HFFc6 (cell line): ENCODE data around the gene DNAJA2. TPM values are rescaled to one million over a fixed set of nuclear protein-coding genes. Genes with fewer than 3 reads are reported as not detected.

Experiments
- DNase-seq: peaks from one replicate; pipeline ENCODE4 v3.0.0-alpha.2; 2018
- H3K27ac Mint-ChIP-seq: 2 replicates; pipeline ENCODE4 v1.8.0; 2020; ENCODE audit warnings: mild to moderate bottlenecking, mixed read lengths
- H3K27me3 Mint-ChIP-seq: 2 replicates; pipeline ENCODE4 v1.8.0; 2021; ENCODE audit warnings: mild to moderate bottlenecking, moderate library complexity, mixed read lengths; ENCODE audit not compliant: insufficient read depth
- H3K36me3 Mint-ChIP-seq: 2 replicates; pipeline ENCODE4 v1.8.0; 2021; ENCODE audit warnings: low read depth, mixed read lengths
- H3K4me1 Mint-ChIP-seq: 2 replicates; pipeline ENCODE4 v1.8.0; 2020; ENCODE audit warnings: low read depth, mixed read lengths
- H3K4me3 Mint-ChIP-seq: 2 replicates; pipeline ENCODE4 v1.8.0; 2020; ENCODE audit warnings: mild to moderate bottlenecking, moderate library complexity, mixed read lengths
- H3K9me3 Mint-ChIP-seq: 2 replicates; pipeline ENCODE4 v1.8.0; 2020; ENCODE audit warnings: mild to moderate bottlenecking, mixed read lengths
- total RNA-seq, 6 experiments: library from RNA; stranded (reverse); fragmentation: NEBNext Ultra II Directional; extraction: Animal tissue kit (Norgen Biotek cat#: 25700); gene quantifications; 2 replicates in 1 of 6; 3 replicates in 5 of 6; pipeline ENCODE4 v1.2.3, GENCODE V29; 2021
- TF ChIP-seq, protein P1 (sequence below): fragments of 200-600 bp; sonication (generic); IDR thresholded peaks from 2 replicates; pipeline ENCODE4 v1.5.0; 2021; ENCODE audit warnings: antibody characterized with exemption, mild to moderate bottlenecking

Gene DNAJA2
- total RNA-seq, 6 experiments from 2014 or later: 64.2 to 80.3 (median 72.5) TPM

DNA sequence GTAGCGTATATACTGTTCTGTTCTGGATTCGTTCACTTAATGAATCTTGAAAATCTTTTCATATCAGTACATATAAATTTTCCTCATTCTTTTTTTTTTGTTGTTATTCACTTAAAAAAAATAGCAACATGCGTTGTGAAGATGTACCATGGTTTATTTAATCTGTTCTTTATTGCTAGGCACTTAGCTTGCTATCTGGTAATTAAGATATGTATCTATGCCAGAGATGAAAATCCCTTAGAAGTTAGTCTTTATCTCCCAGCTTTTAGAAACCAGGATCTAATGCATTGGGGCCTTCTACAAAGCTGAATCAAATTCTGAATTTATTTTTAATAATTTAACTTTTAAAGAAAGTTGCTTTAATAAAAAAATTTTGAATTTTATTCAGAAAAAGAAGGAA, 13.0 kb upstream of the DNAJA2 start:
- no peaks in the 10 kb centered on the region for H3K36me3 Mint-ChIP-seq

DNA sequence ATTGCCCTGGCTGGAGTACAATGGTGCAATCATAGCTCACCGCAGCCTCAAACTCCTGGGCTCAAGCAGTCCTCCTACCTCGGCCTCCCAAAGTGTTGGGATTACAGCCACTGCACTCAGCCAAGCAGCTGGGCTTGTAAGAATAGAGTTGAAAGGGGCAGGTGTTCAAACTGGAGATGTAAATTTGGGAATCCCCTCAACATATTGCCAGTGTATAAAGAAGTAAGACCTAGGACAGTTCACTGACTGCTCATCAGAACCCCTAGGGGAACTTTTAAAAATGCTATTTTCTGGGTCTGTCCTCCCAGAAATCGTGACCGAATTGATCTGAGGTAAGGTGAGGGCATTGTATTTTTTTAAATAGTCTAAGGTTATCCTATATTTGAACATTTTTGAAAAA, 8.9 kb upstream of the DNAJA2 start:
- Mint-ChIP-seq H3K9me3 (no peaks in the 10 kb centered on the region), H3K36me3 (no peaks in the 10 kb centered on the region), H3K4me1 (no peaks in the 10 kb centered on the region), H3K27ac (no peak overlapping the region), H3K4me3 (no peak overlapping the region), H3K27me3 (peaks cover 8% of the 10 kb centered on the region)
- no peak for DNase-seq
- TF ChIP-seq, protein P1, sequence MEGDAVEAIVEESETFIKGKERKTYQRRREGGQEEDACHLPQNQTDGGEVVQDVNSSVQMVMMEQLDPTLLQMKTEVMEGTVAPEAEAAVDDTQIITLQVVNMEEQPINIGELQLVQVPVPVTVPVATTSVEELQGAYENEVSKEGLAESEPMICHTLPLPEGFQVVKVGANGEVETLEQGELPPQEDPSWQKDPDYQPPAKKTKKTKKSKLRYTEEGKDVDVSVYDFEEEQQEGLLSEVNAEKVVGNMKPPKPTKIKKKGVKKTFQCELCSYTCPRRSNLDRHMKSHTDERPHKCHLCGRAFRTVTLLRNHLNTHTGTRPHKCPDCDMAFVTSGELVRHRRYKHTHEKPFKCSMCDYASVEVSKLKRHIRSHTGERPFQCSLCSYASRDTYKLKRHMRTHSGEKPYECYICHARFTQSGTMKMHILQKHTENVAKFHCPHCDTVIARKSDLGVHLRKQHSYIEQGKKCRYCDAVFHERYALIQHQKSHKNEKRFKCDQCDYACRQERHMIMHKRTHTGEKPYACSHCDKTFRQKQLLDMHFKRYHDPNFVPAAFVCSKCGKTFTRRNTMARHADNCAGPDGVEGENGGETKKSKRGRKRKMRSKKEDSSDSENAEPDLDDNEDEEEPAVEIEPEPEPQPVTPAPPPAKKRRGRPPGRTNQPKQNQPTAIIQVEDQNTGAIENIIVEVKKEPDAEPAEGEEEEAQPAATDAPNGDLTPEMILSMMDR: no peak

More for the DNA sequence above, 13.0 kb upstream of the DNAJA2 start:
- peaks cover 15% of the 10 kb centered on the region for H3K27me3 Mint-ChIP-seq
- no peaks in the 10 kb centered on the region for H3K9me3 Mint-ChIP-seq
- TF ChIP-seq, protein P1: no peak
- no peak overlapping the region for H3K4me3 Mint-ChIP-seq
- H3K4me1 Mint-ChIP-seq: no peaks in the 10 kb centered on the region
- DNase-seq: no peak
- H3K27ac Mint-ChIP-seq: no peak overlapping the region

DNA sequence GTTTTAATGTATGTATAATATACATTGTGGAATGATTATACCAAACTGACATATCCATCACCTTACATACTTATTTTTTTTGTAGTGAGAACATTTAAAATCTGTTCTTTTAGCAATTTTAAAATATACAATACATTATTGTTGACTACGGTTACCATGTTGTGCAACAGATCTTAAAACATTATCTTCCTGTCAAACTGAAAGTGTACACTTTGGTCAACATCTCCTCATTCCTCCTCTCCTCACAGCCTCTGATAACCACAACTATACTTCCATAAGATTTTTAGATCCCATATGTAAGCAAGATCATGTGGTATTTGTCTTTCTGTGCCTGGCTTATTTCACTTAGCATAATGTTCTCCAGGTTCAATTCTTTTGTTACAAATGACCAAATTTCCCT, 7.5 kb upstream of the DNAJA2 start:
- no peaks in the 10 kb centered on the region for H3K9me3 Mint-ChIP-seq
- no peak overlapping the region for H3K27ac Mint-ChIP-seq
- no peaks in the 10 kb centered on the region for H3K4me1 Mint-ChIP-seq
- H3K36me3 Mint-ChIP-seq: no peaks in the 10 kb centered on the region
- DNase-seq: no peak
- H3K4me3 Mint-ChIP-seq: no peak overlapping the region
- TF ChIP-seq, protein P1: no peak
- H3K27me3 Mint-ChIP-seq: peaks cover 8% of the 10 kb centered on the region

DNA sequence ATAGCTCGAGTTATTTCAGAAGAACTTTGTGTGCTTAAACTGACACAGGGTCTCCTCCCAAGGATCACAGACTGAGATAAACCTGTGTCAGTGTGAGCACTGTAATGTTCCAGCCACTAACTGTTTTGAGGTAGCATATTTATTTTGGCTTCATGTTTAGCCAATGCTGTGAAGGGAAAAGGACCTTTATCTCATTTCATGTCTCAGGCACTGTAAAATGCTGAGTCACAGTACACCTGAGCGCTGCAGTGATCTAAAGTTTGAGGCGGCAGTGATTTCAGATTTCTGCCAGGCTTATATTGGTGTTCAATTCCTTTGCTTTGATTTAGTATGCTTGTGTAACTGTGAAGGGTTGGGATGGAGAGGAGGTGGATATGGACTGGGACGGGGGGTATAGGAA, 3.1 kb upstream of the DNAJA2 start:
- H3K4me3 Mint-ChIP-seq: no peak overlapping the region
- DNase-seq: no peak
- H3K9me3 Mint-ChIP-seq: no peaks in the 10 kb centered on the region
- TF ChIP-seq, protein P1: no peak
- H3K36me3 Mint-ChIP-seq: peaks cover 10% of the 10 kb centered on the region
- H3K27ac Mint-ChIP-seq: no peak overlapping the region
- H3K4me1 Mint-ChIP-seq: peaks cover 20% of the 10 kb centered on the region
- no peaks in the 10 kb centered on the region; the same call in 1 of the 2 replicates for H3K27me3 Mint-ChIP-seq

DNA sequence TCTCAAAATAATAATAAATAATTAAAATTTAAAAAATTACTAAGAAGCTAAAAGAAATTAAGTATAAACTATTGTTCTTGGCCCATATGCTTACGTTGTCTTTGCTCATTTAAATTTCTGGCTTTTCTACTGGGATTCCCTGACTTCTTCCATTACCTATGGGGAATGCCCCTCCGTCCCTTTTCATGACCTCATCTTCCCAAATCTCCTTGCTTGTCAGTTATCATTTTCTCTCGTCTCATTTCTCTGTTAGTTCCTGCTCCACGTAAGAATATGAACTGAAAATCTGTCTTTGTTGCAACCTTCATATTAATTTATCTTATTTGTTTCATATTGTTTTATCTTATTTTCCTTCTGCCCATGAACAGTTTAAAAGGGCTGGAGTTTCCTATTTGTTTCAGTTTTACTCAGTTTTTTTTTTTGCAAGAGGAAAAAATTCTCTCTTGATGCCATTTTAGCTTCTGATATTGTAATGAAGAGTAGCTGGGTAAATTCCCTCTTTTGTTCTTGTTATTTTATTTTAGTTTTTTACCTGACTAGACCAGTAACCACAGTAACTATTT, 2.5 kb upstream of the DNAJA2 start:
- Mint-ChIP-seq H3K4me3 (no peak overlapping the region; the same call in 1 of the 2 replicates), H3K36me3 (peaks cover 16% of the 10 kb centered on the region), H3K4me1 (peaks cover 26% of the 10 kb centered on the region), H3K9me3 (no peaks in the 10 kb centered on the region), H3K27ac (no peak overlapping the region), H3K27me3 (no peaks in the 10 kb centered on the region)
- DNase-seq: no peak
- TF ChIP-seq, protein P1: no peak

DNA sequence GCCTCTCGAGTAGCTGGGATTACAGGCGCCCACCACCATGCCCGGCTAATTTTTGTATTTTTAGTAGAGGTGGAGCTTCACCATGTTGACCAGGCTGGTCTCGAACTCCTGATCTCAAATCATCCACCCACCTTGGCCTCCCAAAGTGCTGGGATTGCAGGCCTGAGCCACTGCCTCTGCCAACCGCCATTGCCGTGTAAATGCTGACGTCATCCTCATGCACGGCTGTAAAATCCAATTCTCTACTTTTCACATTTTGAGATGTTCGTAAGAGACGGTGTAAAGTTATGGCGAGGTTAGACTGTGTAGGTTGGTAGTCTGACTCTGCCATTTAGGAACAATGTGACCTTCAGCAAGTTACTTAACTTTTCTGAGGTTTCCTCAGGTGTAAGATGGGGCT, 1.7 kb upstream of the DNAJA2 start:
- H3K36me3 Mint-ChIP-seq: peaks cover 18% of the 10 kb centered on the region
- no peak for DNase-seq

More for the DNA sequence above, 1.7 kb upstream of the DNAJA2 start:
- H3K27ac Mint-ChIP-seq: no peak overlapping the region
- TF ChIP-seq, protein P1: no peak
- no peaks in the 10 kb centered on the region for H3K27me3 Mint-ChIP-seq
- H3K4me1 Mint-ChIP-seq: peaks cover 29% of the 10 kb centered on the region
- no peak overlapping the region for H3K4me3 Mint-ChIP-seq
- no peaks in the 10 kb centered on the region for H3K9me3 Mint-ChIP-seq
